Regular cardiac myocyte (primary cell): ENCODE data around the gene LRRC7. TPM values are rescaled to one million over a fixed set of nuclear protein-coding genes. Genes with fewer than 3 reads are reported as not detected.

Experiments used
- total RNA-seq: library from RNA; depleted of rRNA; stranded (reverse); fragments of >200 nt; gene quantifications from 2 replicates; pipeline ENCODE4 v1.2.3, GENCODE V29; 2014

LRRC7 gene
- total RNA-seq, result under 0.01 TPM in 2 replicates

DNA sequence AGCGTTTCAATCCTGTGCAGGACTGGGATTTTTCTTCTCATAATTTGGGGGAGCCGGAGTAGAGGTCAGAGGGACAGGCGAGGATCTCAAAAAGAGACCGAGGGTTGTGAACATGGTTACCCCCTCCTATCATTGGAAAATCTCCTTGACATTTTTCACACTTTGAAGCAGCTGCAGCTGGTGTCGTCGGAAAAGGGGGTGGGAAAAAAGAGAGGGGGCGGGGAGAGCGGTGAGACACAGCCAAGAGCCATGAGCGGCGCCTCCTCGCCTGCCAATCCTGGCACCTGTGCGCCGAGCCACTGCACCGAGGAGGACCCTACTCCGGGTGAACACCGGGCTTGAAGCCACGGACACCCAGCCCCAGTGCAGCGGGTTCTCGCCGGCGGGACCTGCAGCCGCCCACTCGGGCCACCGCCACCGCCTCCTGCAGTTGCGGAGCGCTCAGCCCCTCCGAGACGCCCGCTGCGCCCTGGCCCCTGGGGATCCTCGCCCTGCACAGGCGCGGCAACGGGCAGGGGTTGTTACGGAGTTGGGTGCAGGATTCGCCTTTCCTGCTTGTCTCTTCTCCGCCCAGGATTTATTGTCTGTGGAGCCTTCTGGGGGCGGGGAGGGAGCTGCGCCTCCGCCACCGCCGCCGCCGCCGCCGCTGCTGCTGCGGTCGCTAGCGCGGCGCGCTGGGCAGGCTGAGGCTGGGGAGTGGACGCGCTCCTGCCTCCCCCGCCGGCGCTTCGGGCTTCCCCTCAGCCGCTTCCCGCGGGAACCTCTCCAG, at the start of gene LRRC7:
Gene LRRC7, plus strand, starts transcription at position 271 of the 769 bp plus-strand sequence. CDS start 718 bp downstream, outside the sequence.

